ENCODE data around the gene ALB.
A peak's percentile ranks its signal among the peaks of the same experiment; 100 is the strongest.
"Not testable (repeated sequence)": the region's sequence is repeated elsewhere in the genome, so short reads cannot be mapped to it uniquely, and the experiment has no call there.

ALB gene

DNA sequence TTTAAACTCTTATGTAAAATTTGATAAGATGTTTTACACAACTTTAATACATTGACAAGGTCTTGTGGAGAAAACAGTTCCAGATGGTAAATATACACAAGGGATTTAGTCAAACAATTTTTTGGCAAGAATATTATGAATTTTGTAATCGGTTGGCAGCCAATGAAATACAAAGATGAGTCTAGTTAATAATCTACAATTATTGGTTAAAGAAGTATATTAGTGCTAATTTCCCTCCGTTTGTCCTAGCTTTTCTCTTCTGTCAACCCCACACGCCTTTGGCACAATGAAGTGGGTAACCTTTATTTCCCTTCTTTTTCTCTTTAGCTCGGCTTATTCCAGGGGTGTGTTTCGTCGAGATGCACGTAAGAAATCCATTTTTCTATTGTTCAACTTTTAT, at the start of gene ALB:
Gene ALB (plus strand): TSS at position 246 of the 400 bp plus-strand sequence. CDS start 41 bp downstream, at position 287.
- no peak for DNase-seq

DNA sequence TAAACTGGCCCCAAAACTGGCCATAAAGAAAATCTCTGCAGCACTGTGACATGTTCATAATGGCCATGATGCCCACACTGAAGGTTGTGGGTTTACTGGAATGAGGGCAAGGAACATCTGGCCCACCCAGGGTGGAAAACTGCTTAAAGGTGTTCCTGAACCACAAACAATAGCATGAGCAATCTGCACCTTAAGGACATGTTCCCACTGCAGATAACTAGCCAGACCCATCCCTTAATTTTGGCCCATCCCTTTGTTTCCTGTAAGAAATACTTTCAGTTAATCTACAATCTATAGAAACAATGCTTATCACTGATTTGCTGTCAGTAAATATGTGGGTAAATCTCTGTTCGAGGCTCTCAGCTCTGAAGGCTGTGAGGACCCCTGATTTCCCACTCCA, 46.9 kb upstream of the ALB start:
- DNase-seq, result not testable (repeated sequence)

DNA sequence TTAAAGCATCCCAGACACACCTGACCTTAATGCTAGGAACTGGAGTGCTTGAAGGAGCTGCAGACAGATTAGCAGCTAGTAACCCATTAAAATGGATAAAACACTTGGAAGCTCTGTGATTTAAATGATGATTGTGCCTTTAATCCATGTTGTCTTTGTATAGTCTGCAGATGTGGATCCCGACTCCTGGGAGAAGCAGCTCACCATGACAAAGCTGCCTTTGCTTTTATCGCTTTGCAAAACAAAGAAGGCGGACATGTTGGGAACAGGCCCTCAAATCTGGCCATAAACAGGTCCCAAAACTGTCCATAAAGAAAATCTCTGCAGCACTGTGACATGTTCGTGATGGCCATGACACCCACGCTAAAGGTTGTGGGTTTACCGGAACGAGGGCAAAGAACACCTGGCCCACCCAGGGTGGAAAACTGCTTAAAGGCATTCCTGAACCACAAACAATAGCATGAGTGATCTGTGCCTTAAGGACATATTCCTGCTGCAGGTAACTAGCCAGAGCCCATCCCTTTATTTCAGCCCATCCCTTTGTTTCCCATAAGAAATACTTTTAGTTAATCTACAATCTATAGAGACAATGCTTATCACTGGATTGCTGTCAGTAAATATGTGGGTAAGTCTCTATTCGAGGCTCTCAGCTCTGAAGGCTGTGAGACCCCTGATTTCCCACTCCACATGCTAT, 34.4 kb upstream of the ALB start:
- DNase-seq, result peak; percentile 2

DNA sequence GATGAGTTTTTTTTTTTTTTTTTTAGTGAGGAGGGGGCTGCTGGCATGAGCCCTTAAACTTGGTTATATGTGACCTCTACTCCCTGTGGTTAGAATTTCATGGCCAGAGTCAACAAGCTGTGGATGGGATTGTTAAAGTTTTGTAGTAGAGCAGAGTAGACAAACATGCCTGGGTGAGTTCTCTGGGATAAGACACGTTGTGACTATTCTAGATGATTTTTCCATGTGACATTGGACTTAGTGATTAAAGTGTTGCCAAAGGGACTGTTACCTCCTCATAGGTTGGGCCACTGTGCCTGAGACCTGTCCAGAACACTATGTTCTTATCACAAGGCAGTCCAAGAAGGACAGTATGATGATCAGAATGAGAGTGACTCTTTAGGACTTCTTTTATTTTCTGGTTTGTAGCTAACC, 28.8 kb upstream of the ALB start:
- no peak for DNase-seq

DNA sequence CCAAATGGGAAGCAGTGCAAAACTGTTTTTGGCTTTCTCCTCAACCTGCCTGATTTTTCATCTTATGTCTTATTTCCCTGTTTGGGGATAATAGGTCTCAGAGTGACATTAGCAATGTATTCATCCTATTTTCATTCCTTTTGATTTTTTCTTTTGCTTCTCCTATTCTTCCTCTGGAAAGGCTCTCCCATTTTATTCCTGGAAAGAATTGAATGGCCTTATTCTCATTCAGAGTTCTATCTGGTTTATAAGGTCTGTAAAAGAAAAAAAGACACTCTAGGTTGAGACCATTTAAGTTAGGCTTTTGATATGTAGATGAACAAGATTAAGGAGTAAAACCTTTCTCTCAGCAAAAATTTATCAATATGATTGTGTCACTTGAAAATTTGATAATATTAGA, 27.8 kb upstream of the ALB start:
- DNase-seq, result no peak

DNA sequence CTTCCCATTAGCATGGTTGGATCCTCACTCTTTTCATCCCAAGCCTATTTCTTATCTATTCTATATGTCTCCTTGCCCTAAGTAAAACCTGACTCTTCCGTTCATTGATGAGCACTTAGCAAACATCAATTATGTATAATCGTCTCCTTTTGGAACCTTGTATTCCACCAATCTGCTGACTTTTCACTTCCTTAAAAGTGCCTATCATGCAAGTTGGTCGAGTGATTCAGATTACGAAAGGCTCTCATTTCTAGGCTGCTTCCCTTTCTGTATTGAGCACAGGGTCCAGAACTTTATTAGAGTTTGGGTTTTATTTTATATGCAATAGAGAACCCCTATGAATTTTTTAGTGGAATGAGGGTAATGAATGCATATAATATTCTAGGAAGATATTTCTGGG, 27.1 kb upstream of the ALB start:
- DNase-seq, result no peak

DNA sequence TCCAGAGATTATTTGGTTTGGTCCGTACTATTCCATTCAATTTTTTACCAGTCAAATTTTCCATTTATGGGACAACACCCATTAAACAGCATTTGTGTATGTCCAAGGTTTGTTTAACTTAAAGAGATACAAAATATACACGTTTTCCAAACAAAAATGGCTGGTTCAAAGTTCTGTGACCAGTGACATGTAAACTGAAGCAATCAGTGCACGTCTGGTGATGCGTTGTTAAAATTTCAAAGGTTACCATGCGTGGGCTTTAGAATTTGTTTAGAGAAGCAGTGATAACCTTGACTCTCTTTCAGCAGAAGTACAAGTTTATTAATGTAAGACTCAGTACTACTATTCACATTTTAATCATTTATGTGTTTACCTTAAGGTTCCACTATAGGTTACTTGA, 25.2 kb upstream of the ALB start:
- no peak for DNase-seq

DNA sequence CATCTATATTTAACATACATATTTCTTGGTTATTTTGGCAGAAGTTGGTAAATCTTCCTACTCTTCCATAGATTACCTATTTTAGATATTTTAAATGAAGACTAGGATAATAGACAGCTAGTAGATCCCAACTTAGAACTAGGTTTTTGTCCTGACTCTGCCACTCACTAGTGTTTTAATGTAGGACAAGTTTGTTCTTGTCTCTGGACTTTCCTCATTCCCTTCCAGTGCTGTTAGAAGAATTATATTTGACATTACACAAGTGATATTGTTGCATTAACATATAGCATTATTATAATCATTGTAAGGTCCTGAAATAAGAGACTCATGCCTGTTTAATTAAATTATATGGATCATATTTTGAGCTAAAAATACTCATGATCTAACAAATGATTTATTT, 24.1 kb upstream of the ALB start:
- no peak for DNase-seq

DNA sequence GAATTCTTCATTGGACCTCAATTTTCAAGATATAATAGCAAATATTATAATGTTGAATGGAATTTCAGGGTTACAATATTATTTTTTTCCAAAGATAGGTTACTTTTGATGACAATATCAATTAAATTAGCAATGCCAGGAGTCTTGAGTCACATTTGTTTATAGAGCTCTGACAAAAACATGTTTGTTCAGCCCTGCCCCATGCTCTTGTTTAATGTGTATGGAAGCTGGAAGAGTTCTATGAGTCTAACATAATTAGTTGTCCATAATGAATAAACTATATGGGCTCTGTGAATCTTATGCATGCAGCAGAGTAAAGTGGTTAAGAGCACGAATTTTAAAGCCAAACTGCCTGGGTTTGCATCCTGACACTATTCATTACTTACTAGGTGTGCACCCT, 22.9 kb upstream of the ALB start:
- DNase-seq, result no peak

DNA sequence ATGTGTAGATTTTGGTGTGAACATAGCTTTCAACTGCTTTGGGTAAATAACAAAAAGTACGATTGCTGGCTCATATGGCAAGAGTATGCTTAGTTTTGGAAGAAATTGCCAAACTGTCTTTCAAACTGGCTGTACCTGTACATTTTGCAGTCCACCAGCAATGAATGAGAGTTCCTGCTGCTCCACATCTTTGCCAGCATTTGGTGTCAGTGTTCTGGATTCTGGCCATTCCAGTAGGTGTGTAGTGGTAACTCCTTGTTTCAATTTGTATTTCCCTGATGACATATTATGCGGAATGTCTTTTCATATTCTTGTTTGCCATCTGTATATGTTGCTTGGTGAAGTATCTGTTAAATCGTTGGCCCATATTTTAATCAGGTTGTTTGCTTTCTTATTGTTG, 20.6 kb upstream of the ALB start:
- no peak for DNase-seq

DNA sequence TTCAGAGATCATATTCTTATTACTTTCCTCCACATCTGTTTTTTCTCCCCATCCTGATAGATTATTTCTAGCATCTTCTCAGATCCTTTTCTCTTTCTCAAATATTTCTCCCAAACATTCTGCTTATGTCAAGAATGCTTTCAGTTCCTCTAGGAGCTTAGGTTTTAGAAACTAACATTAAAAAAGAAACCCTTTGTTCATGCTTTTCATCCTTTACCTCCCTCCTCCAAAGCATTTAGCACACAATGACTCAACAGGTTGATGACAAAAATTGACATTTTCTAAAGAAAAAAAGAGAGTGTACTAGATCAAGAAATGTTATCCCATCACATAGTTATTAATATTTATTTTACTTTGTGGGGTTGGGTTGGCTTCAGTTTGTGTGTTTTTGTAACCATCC, 16.5 kb upstream of the ALB start:
- DNase-seq, result no peak

DNA sequence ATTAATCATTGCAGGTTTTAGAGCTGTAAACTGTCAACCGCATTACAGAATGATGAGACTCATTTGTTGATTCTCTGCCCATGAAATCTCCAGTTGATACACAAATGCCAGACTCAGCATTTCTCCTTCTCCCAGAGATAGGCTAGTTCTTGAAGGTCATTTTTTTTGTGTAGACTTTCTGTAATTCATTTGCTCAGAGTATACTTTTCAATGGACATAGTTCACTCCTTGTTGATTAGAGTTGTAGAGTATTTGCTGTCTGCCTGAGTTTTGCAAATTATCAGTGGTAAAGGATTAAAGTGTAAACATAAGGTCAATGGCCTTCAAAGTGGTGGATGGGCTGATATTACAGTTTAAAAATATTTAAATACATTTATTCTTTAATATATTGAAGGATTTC, 15.2 kb upstream of the ALB start:
- DNase-seq, result no peak

DNA sequence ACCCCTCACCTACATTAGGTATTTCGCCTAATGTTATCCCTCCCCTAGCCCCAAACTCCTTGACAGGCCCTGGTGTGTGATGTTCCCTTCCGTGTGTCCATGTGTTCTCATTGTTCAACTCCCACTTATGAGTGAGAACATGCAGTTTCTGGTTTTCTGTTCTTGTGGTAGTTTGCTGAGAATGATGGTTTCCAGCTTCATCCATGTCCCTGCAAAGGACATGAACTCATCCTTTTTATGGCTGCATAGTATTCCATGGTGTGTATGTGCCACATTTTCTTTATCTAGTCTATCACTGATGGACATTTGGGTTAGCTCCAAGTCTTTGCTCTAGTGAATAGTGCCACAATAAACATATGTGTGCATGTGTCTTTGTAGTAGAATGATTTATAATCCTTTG, 14.4 kb upstream of the ALB start:
- not testable (repeated sequence) for DNase-seq

DNA sequence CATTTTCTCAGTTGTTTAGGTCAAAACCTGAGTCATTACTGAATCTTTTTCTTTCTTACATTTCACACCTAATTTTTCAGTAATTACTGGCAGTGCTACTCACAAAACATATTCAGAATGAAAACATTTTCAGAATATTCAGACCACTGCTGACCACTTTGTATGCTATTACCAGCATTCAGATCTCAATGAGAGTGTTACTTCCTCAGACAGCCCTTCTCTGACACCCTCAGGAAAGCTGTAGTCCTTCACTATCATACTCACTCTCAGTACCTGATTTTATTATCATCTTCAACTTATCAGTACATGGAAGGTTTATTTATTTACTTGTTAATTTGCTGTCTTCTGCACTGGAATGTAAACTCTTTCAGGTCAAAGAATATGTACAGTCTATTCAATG, 12.3 kb upstream of the ALB start:
- no peak for DNase-seq

DNA sequence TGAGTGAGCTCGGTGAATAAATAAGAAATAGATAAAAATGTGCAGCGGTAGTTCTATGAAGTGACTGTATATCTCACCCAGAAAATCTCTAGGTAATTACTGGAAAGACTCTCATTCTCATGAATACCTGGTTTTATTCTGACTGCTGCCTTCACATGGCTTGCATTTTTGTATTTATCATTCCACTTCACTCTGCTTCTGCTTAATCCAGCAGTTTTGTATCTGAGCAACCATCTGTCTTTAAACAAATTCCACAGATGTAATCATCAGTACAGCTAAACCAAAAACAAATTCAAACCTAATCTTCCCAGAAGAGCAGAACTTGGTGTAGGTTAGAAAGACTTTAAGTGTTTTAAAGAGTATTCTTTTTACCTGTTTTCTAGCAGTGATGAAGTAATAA, 11.2 kb upstream of the ALB start:
- DNase-seq, result no peak

DNA sequence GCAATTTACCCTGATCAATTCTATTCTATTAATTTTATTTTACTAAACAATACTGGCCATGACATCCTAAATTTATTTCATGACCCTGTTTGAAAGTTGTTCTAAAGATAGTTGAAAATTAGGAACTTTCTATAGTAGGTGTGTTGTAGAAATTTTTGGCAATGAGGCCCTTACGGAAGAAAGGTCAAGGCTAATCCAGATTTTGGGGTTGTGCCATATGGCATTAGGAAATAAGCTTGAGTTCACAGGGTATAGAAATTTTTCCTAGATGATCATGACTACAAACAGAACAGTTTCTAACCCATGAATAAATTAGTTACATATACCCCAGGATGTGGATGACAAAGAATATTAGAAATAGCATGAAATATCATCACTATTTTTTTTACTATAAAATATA, 7.8 kb upstream of the ALB start:
- peak; percentile 18 for DNase-seq

DNA sequence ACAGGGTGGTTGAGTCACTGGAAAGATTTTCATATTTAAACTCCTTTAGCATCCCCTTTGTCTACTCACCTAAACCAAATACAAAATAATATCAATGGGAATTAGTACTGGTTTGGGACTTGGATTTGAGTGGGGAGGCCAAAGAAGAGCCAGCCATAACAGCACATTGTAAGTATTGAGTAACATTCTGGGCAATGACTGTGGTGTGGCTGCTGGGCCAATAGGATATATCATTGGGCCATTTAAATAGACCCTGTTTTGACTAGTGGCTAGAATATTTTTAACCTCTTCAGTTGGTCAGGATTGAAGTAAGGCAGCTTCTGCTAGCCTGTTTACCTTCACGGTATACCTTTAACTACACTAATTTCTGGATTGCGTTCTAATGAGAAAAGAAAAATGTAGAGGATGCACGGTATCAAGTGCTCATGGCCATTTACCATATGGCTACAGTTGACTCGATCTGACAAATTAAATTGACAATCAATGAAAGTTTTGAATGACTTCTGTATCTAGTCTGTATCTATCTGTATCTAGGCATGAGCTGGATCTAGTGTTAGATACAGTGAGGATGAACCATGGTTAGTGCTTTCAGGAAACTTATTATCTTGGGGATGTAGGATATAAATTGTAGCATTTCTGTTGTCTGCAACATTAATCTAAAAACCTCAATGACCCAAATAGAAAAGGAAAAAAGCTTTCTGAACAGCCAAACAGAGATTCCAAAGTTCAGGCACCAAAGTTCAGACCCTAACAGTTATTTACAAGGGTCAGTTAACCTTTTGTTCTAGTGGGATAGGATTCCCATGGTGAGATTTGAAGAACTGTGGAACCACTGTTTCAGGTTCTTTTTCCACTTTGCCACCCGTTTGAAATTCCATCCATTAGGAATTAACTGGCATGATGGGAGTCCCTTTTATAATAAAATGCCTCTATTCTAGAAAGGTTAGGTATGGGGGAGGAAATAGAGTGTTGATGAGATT, 6.8 kb upstream of the ALB start:
- DNase-seq, result no peak

DNA sequence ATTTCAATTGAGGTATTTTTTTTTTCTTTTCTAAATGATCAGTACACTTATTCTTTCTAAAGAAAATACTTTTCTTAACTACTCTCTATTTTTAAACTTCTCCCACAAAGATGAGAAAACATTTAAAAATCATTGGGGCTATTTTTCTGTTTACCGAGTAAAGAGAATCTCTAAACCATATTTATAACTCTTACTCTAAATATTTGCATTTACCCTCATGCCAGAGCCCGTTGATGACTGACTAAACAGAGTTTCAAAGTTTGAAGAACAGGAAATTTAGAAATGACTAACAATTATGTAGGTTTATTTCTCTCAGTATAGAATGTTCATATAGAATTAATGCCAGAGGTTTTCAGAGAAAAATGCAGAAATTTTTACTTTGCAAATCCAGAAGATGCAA, 2.7 kb upstream of the ALB start:
- DNase-seq, result no peak

DNA sequence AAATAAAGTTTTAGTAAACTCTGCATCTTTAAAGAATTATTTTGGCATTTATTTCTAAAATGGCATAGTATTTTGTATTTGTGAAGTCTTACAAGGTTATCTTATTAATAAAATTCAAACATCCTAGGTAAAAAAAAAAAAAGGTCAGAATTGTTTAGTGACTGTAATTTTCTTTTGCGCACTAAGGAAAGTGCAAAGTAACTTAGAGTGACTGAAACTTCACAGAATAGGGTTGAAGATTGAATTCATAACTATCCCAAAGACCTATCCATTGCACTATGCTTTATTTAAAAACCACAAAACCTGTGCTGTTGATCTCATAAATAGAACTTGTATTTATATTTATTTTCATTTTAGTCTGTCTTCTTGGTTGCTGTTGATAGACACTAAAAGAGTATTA, 370 bp downstream of the ALB start:
- DNase-seq, result no peak

DNA sequence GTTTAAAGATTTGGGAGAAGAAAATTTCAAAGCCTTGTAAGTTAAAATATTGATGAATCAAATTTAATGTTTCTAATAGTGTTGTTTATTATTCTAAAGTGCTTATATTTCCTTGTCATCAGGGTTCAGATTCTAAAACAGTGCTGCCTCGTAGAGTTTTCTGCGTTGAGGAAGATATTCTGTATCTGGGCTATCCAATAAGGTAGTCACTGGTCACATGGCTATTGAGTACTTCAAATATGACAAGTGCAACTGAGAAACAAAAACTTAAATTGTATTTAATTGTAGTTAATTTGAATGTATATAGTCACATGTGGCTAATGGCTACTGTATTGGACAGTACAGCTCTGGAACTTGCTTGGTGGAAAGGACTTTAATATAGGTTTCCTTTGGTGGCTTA, 1.1 kb downstream of the ALB start:
- DNase-seq, result no peak

DNA sequence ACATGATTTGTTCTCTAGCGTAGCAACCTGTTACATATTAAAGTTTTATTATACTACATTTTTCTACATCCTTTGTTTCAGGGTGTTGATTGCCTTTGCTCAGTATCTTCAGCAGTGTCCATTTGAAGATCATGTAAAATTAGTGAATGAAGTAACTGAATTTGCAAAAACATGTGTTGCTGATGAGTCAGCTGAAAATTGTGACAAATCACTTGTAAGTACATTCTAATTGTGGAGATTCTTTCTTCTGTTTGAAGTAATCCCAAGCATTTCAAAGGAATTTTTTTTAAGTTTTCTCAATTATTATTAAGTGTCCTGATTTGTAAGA, 2.4 kb downstream of the ALB start:
- no peak for DNase-seq

DNA sequence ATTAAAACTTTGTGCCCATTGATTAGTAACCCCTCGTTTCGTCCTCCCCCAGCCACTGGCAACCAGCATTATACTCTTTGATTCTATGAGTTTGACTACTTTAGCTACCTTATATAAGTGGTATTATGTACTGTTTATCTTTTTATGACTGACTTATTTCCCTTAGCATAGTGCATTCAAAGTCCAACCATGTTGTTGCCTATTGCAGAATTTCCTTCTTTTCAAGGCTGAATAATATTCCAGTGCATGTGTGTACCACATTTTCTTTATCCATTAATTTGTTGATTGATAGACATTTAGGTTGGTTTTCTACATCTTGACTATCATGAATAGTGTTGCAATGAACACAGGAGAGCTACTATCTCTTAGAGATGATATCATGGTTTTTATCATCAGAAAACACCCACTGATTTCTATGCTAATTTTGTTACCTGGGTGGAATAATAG, 3.2 kb downstream of the ALB start:
- DNase-seq, result no peak

DNA sequence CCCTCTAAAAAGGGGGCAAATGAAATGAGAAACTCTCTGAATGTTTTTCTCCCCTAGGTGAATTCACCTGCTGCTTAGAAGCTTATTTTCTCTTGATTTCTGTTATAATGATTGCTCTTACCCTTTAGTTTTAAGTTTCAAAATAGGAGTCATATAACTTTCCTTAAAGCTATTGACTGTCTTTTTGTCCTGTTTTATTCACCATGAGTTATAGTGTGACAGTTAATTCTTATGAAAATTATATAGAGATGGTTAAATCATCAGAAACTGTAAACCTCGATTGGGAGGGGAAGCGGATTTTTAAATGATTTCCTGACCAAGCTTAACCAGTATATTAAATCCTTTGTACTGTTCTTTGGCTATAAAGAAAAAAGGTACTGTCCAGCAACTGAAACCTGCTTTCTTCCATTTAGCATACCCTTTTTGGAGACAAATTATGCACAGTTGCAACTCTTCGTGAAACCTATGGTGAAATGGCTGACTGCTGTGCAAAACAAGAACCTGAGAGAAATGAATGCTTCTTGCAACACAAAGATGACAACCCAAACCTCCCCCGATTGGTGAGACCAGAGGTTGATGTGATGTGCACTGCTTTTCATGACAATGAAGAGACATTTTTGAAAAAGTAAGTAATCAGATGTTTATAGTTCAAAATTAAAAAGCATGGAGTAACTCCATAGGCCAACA, 4.2 kb downstream of the ALB start:
- DNase-seq, result no peak
